ENCODE results near the gene PPP1R3G. TPM values are rescaled to one million over a fixed set of nuclear protein-coding genes. Genes with fewer than 3 reads are reported as not detected.

PPP1R3G gene
- total and polyA plus RNA-seq, 2 donors (not counting 1 experiment from before 2014, with no cell fraction given) = 0.72 to 3.3 TPM

DNA sequence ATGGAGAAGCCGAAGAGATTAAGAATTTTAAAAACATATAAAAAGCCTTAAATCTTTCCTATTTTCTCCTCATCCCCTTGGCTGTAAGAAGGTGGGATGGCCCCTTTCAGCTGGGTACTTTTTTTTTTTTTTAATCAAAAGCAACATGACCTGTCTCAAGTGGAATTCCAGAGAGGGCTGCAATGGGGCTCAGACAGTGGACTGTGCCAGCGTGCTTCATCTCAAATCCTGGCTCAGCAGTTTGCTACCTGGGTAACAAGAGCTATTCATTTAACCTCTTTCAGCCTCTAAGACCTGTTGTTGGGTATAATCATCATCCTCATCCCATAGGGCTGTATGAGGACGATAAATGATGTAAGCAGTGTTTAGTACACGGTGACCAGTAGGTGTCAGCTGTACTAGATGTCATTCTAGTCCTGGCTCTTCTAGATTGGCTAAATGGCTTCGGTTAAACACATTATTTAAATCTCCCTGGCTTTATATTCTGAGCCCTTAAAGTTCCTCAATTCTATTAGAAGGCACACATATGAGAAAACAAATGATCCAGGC is 6.9 kb upstream of the PPP1R3G start:
- H2AFZ ChIP-seq (ENCODE audit: low read length) = no peak overlapping the region
- H3K27me3 ChIP-seq (ENCODE audit: control insufficient read depth, insufficient read depth, low read length) = no peaks in the 10 kb centered on the region
- no peak overlapping the region for H3K27ac ChIP-seq (ENCODE audit: insufficient read depth, low read length)
- DNase-seq (ENCODE audit: low read depth in 2 of 2) = peak in 1 of 2 donors; percentile 24
- H3K79me2 ChIP-seq (ENCODE audit: control insufficient read depth, insufficient read depth, low read length) = no peaks in the 10 kb centered on the region
- H3K4me1 ChIP-seq (ENCODE audit: control insufficient read depth, extremely low read depth, insufficient read depth, low read length) = peaks cover 12% of the 10 kb centered on the region
- TF ChIP-seq EZH2 (IDR thresholded peaks at IDR 0.05; ENCODE audit: low read length, missing control alignments) (no peak), CTCF (conservative IDR thresholded peaks at IDR 0.05 in 1 of 2, IDR thresholded peaks at IDR 0.05 in 1 of 2; ENCODE audit: low read depth in 1 of 2, low read length in 2 of 2) (peak in 1 of 2 donors; percentile 17)
- H3K9ac ChIP-seq (ENCODE audit: insufficient read depth, low read length) = no peak overlapping the region
- no peaks in the 10 kb centered on the region for H3K9me3 ChIP-seq (ENCODE audit: control insufficient read depth, insufficient read depth, low read depth, low read length)
- no peaks in the 10 kb centered on the region for H3K36me3 ChIP-seq (ENCODE audit: control insufficient read depth, insufficient read depth, low read length)
- H4K20me1 ChIP-seq (ENCODE audit: control insufficient read depth, extremely low read depth, insufficient read depth, low read length) = no peaks in the 10 kb centered on the region
- H3K4me2 ChIP-seq (ENCODE audit: extremely low read depth, insufficient read depth, low read length) = no peak overlapping the region
- no peak overlapping the region for H3K4me3 ChIP-seq (replicated peaks in 1 of 4; ENCODE audit: control extremely low read depth in 1 of 4, insufficient read depth in 1 of 4, low read depth in 3 of 4, low read length in 4 of 4)

DNA sequence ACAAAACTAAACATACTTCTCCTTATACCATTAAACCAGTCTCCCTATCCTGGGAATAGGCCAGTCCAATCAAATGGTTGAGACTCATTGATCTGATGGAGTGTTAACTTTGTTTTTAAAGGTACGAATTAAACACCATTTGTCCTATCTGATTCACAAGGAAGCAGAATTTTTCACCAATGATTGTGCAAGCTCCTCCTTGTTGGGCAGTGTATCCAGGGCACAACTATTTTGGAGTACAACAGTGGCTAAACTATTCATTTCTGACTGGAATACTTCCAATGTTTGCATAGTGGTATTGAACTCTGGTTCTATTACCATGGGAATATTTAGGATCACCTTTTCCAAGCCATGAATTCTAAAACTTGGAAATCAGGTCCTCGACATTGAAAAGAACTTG is 5.4 kb upstream of the PPP1R3G start:
- no peak for TF ChIP-seq EZH2 (IDR thresholded peaks at IDR 0.05; ENCODE audit: low read length, missing control alignments)
- TF ChIP-seq CTCF (conservative IDR thresholded peaks at IDR 0.05 in 1 of 2, IDR thresholded peaks at IDR 0.05 in 1 of 2; ENCODE audit: low read depth in 1 of 2, low read length in 2 of 2) = no peak
- no peaks in the 10 kb centered on the region for H3K27me3 ChIP-seq (ENCODE audit: control insufficient read depth, insufficient read depth, low read length)
- no peak overlapping the region for H2AFZ ChIP-seq (ENCODE audit: low read length)
- H3K4me3 ChIP-seq (replicated peaks in 1 of 4; ENCODE audit: control extremely low read depth in 1 of 4, insufficient read depth in 1 of 4, low read depth in 3 of 4, low read length in 4 of 4) = no peak overlapping the region
- H3K9ac ChIP-seq (ENCODE audit: insufficient read depth, low read length) = no peak overlapping the region
- no peak for DNase-seq (ENCODE audit: low read depth in 2 of 2)
- H3K4me2 ChIP-seq (ENCODE audit: extremely low read depth, insufficient read depth, low read length) = no peak overlapping the region
- no peak overlapping the region for H3K27ac ChIP-seq (ENCODE audit: insufficient read depth, low read length)
- H3K9me3 ChIP-seq (ENCODE audit: control insufficient read depth, insufficient read depth, low read depth, low read length) = no peaks in the 10 kb centered on the region
- no peaks in the 10 kb centered on the region for H4K20me1 ChIP-seq (ENCODE audit: control insufficient read depth, extremely low read depth, insufficient read depth, low read length)
- peaks cover 12% of the 10 kb centered on the region for H3K4me1 ChIP-seq (ENCODE audit: control insufficient read depth, extremely low read depth, insufficient read depth, low read length)
- no peaks in the 10 kb centered on the region for H3K36me3 ChIP-seq (ENCODE audit: control insufficient read depth, insufficient read depth, low read length)
- H3K79me2 ChIP-seq (ENCODE audit: control insufficient read depth, insufficient read depth, low read length) = no peaks in the 10 kb centered on the region

DNA sequence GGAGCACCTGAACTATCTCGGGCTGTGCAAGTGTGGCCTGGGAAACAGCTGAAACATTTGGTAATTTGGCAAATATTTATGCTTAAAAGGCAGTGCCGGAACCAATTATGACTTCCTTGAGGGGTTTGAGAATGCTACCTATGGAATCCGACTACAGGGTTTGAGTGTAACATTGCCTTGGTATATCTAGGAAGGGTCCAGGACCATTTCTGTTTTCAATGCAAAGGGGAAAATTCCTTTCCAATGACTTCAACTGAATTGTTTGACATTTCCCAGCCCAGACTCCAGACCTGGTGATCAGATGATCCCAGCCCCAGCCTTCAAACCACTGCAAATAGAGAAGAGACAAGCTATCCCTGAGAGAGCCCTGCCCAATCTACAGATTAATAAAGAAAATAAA is 4.6 kb upstream of the PPP1R3G start:
- no peak for DNase-seq (ENCODE audit: low read depth in 2 of 2)
- H3K4me3 ChIP-seq (replicated peaks in 1 of 4; ENCODE audit: control extremely low read depth in 1 of 4, insufficient read depth in 1 of 4, low read depth in 3 of 4, low read length in 4 of 4) = no peak overlapping the region
- no peak overlapping the region for H2AFZ ChIP-seq (ENCODE audit: low read length)
- no peak overlapping the region for H3K27ac ChIP-seq (ENCODE audit: insufficient read depth, low read length)
- H3K4me2 ChIP-seq (ENCODE audit: extremely low read depth, insufficient read depth, low read length) = no peak overlapping the region
- H4K20me1 ChIP-seq (ENCODE audit: control insufficient read depth, extremely low read depth, insufficient read depth, low read length) = no peaks in the 10 kb centered on the region
- no peaks in the 10 kb centered on the region for H3K79me2 ChIP-seq (ENCODE audit: control insufficient read depth, insufficient read depth, low read length)
- H3K9me3 ChIP-seq (ENCODE audit: control insufficient read depth, insufficient read depth, low read depth, low read length) = no peaks in the 10 kb centered on the region
- no peak overlapping the region for H3K9ac ChIP-seq (ENCODE audit: insufficient read depth, low read length)
- peaks cover 15% of the 10 kb centered on the region for H3K4me1 ChIP-seq (ENCODE audit: control insufficient read depth, extremely low read depth, insufficient read depth, low read length)
- H3K36me3 ChIP-seq (ENCODE audit: control insufficient read depth, insufficient read depth, low read length) = no peaks in the 10 kb centered on the region
- H3K27me3 ChIP-seq (ENCODE audit: control insufficient read depth, insufficient read depth, low read length) = no peaks in the 10 kb centered on the region
- TF ChIP-seq EZH2 (IDR thresholded peaks at IDR 0.05; ENCODE audit: low read length, missing control alignments) = no peak
- TF ChIP-seq CTCF (conservative IDR thresholded peaks at IDR 0.05 in 1 of 2, IDR thresholded peaks at IDR 0.05 in 1 of 2; ENCODE audit: low read depth in 1 of 2, low read length in 2 of 2) = no peak

Measured in fibroblast of lung (primary cell).